Measurements from ENCODE around the gene TSPAN32. TPM values are rescaled to one million over a fixed set of nuclear protein-coding genes. Genes with fewer than 3 reads are reported as not detected.
"Not testable (repeated sequence)": the region's sequence is repeated elsewhere in the genome, so short reads cannot be mapped to it uniquely, and the experiment has no call there.

Gene TSPAN32
- polyA plus RNA-seq, 2 of the 4 experiments (the other 2 are of a cell fraction) = not detected

GRCh38 chr11:2277933-2278523, 23.8 kb upstream of the TSPAN32 start:
- TF ChIP-seq SMC3 (IDR thresholded peaks at IDR 0.05) (no peak), CBX8 (IDR thresholded peaks at IDR 0.05) (no peak), HOXB13 (CRISPR knock-in tag; IDR thresholded peaks at IDR 0.05; ENCODE audit: low read depth) (no peak), ZNF302 (CRISPR knock-in tag; IDR thresholded peaks at IDR 0.05) (no peak), ELK1 (IDR thresholded peaks at IDR 0.05; ENCODE audit: low read depth, low read length) (no peak), ZC3H11A (IDR thresholded peaks at IDR 0.05) (no peak), MAZ (IDR thresholded peaks at IDR 0.05; ENCODE audit: borderline replicate concordance, low read depth, low read length) (no peak), EHF (CRISPR knock-in tag; IDR thresholded peaks at IDR 0.05) (no peak), HES2 (IDR thresholded peaks at IDR 0.05) (no peak), KDM1A (IDR thresholded peaks at IDR 0.05; ENCODE audit: low read depth) (no peak), RAD21 (conservative IDR thresholded peaks at IDR 0.05 in 1 of 2, IDR thresholded peaks at IDR 0.05 in 1 of 2) (no peak)
- Histone ChIP-seq H3K4me3 (no peak overlapping the region), H3K4me2 (no peak overlapping the region), H3K27ac (no peak overlapping the region), H3K9me3 (peaks cover 19% of the 10 kb centered on the region; the same call in 2 of the 3 replicates), H3K4me1 (no peaks in the 10 kb centered on the region)
- FAIRE-seq (no peak), ATAC-seq (no peak; a peak in 2 of 6 replicates), DNase-seq (ENCODE audit: low read depth in 1 of 2, low spot score in 1 of 2) (no peak)
- CTCF ChIA-PET = interaction anchor here (2.1 kb wide), 1 partner anchor 27 kb away, joined by 14 read pairs; no protein-coding TSS in a partner anchor
- WGBS (ENCODE audit: missing lambda C conversion rate) = 35% methylated on average over 6 of the region's 6 CpGs
- POLR2A ChIA-PET = no interaction called here

GRCh38 chr11:2280208-2280607, 21.6 kb upstream of the TSPAN32 start:
- ChIA-PET CTCF (interaction anchor here (0.7 to 1.0 kb wide), 3 partner anchors 25 to 91 kb away, joined by 3 read pairs; no protein-coding TSS in a partner anchor), POLR2A (no interaction called here)
- TF ChIP-seq CBX2 (IDR thresholded peaks at IDR 0.05; ENCODE audit: borderline replicate concordance, low read depth) (no peak), EHMT2 (IDR thresholded peaks at IDR 0.05; ENCODE audit: low read depth) (no peak), CBX8 (IDR thresholded peaks at IDR 0.05) (no peak), RNF2 (IDR thresholded peaks at IDR 0.05; ENCODE audit: borderline replicate concordance, low read depth) (no peak), NR3C1 (IDR thresholded peaks at IDR 0.05) (no peak), HOXB5 (CRISPR knock-in tag; IDR thresholded peaks at IDR 0.05) (no peak), RARB (CRISPR knock-in tag; IDR thresholded peaks at IDR 0.05) (no peak), USF2 (IDR thresholded peaks at IDR 0.05) (no peak), CEBPB (IDR thresholded peaks at IDR 0.05) (no peak), HES2 (IDR thresholded peaks at IDR 0.05) (no peak), ZNF302 (CRISPR knock-in tag; IDR thresholded peaks at IDR 0.05) (no peak), FOSB (CRISPR knock-in tag; IDR thresholded peaks at IDR 0.05) (no peak), TFCP2L1 (CRISPR knock-in tag; IDR thresholded peaks at IDR 0.05) (no peak), FOSL2 (IDR thresholded peaks at IDR 0.05) (no peak), FOSL2 (CRISPR knock-in tag; IDR thresholded peaks at IDR 0.05) (no peak), PBX3 (IDR thresholded peaks at IDR 0.05) (no peak), PHF8 (IDR thresholded peaks at IDR 0.05; ENCODE audit: borderline replicate concordance, low read depth) (no peak)
- Histone ChIP-seq H3K4me2 (no peak overlapping the region), H3K4me1 (no peaks in the 10 kb centered on the region), H3K27ac (no peak overlapping the region), H3K4me3 (no peak overlapping the region), H3K9me3 (peaks cover 20% of the 10 kb centered on the region; the same call in 2 of the 3 replicates)
- DNase-seq (ENCODE audit: low read depth in 1 of 2, low spot score in 1 of 2) (no peak), ATAC-seq (no peak), FAIRE-seq (no peak)
- 3% methylated on average over 2 of the region's 2 CpGs for WGBS (ENCODE audit: missing lambda C conversion rate)

GRCh38 chr11:2286350-2286749, 15.5 kb upstream of the TSPAN32 start:
- H3K27ac ChIP-seq; DNase-seq (ENCODE audit: low read depth in 1 of 2, low spot score in 1 of 2); POLR2A ChIA-PET; FAIRE-seq; H3K4me1 ChIP-seq; ATAC-seq; H3K4me2 ChIP-seq; H3K4me3 ChIP-seq: not testable (repeated sequence)
- WGBS (ENCODE audit: missing lambda C conversion rate) = 81% methylated on average over 12 of the region's 13 CpGs
- CTCF ChIA-PET = interaction anchor here (2.8 kb wide), 1 partner anchor 19 kb away, joined by 9 read pairs; no protein-coding TSS in a partner anchor
- peaks cover 11% of the 10 kb centered on the region; the same call in 1 of the 3 replicates for H3K9me3 ChIP-seq

All from A549 (cell line).